ENCODE results near the gene MEF2A. TPM values are rescaled to one million over a fixed set of nuclear protein-coding genes. Genes with fewer than 3 reads are reported as not detected.

The MEF2A gene
- total RNA-seq, 3 donors from 2014 or later: 33.5 to 61.7 (median 34.7) TPM

GRCh38 chr15:99615460-99615859 is 49.7 kb downstream of the MEF2A start:
- TF ChIP-seq CTCF (IDR thresholded peaks at IDR 0.05): no peak
- DNase-seq (no peak), ATAC-seq (no peak)
- Histone ChIP-seq H3K4me3 (no peak overlapping the region), H3K9me3 (no peaks in the 10 kb centered on the region), H3K36me3 (ENCODE audit: low read depth) (no peaks in the 10 kb centered on the region), H3K4me1 (ENCODE audit: low read depth) (peaks cover 21% of the 10 kb centered on the region)
- intact Hi-C loops (cut with DNase I, micrococcal nuclease): no loop called here

- Histone ChIP-seq H3K4me1 (ENCODE audit: low read depth) (peaks cover 21% of the 10 kb centered on the region), H3K9me3 (no peaks in the 10 kb centered on the region), H3K4me3 (no peak overlapping the region), H3K36me3 (ENCODE audit: low read depth) (no peaks in the 10 kb centered on the region)
- TF ChIP-seq CTCF (IDR thresholded peaks at IDR 0.05): no peak
- ATAC-seq (no peak), DNase-seq (no peak)
- intact Hi-C loops (cut with DNase I, micrococcal nuclease): no loop called here
Observed at GRCh38 chr15:99616129-99616528, 50.3 kb downstream of the MEF2A start.

GRCh38 chr15:99616773-99617342 is 51.1 kb downstream of the MEF2A start:
- intact Hi-C loops (cut with DNase I, micrococcal nuclease): no loop called here
- no peaks in the 10 kb centered on the region for H3K9me3 ChIP-seq
- ATAC-seq: no peak

GRCh38 chr15:99618941-99619411 is 53.2 kb downstream of the MEF2A start:
- H3K4me3 ChIP-seq: no peak overlapping the region
- H3K4me1 ChIP-seq (ENCODE audit: low read depth): peaks cover 13% of the 10 kb centered on the region
- no peaks in the 10 kb centered on the region for H3K9me3 ChIP-seq
- intact Hi-C loops (cut with DNase I, micrococcal nuclease): no loop called here
- ATAC-seq (no peak), DNase-seq (no peak)
- H3K36me3 ChIP-seq (ENCODE audit: low read depth): no peaks in the 10 kb centered on the region
- TF ChIP-seq CTCF (IDR thresholded peaks at IDR 0.05): no peak

More at GRCh38 chr15:99616773-99617342, 51.1 kb downstream of the MEF2A start:
- no peak for DNase-seq
- Histone ChIP-seq H3K4me3 (no peak overlapping the region), H3K4me1 (ENCODE audit: low read depth) (peaks cover 21% of the 10 kb centered on the region), H3K36me3 (ENCODE audit: low read depth) (no peaks in the 10 kb centered on the region)
- TF ChIP-seq CTCF (IDR thresholded peaks at IDR 0.05): no peak

- TF ChIP-seq CTCF (IDR thresholded peaks at IDR 0.05): no peak
- Histone ChIP-seq H3K4me1 (ENCODE audit: low read depth) (peaks cover 6% of the 10 kb centered on the region), H3K4me3 (no peak overlapping the region), H3K36me3 (ENCODE audit: low read depth) (no peaks in the 10 kb centered on the region), H3K9me3 (no peaks in the 10 kb centered on the region)
- ATAC-seq: no peak
- intact Hi-C loops (cut with DNase I, micrococcal nuclease): no loop called here
- no peak for DNase-seq
Observed at GRCh38 chr15:99619712-99620111, 53.9 kb downstream of the MEF2A start.

- no peak for TF ChIP-seq CTCF (IDR thresholded peaks at IDR 0.05)
- Histone ChIP-seq H3K9me3 (no peaks in the 10 kb centered on the region), H3K36me3 (ENCODE audit: low read depth) (no peaks in the 10 kb centered on the region), H3K4me1 (ENCODE audit: low read depth) (peaks cover 1% of the 10 kb centered on the region), H3K4me3 (no peak overlapping the region)
- DNase-seq (no peak), ATAC-seq (no peak)
- intact Hi-C loops (cut with DNase I, micrococcal nuclease): no loop called here
Observed at GRCh38 chr15:99620178-99620577, 54.4 kb downstream of the MEF2A start.

Measured in mucosa of descending colon (tissue), 3 donors.